TTC549 (cell line): Measurements from ENCODE around the gene IGBP1.
A peak's percentile ranks its signal among the peaks of the same experiment; 100 is the strongest.
"Not testable (repeated sequence)": the region's sequence is repeated elsewhere in the genome, so short reads cannot be mapped to it uniquely, and the experiment has no call there.

Experiments used
- FAIRE-seq: peaks from 2 replicates; lab custom pipeline; 2012; peaks lifted over from hg19 to GRCh38; lab: Jason Lieb, UNC

IGBP1 gene

GRCh38 chrX:70168238-70169188 is 35.3 kb downstream of the IGBP1 start:
- no peak for FAIRE-seq

GRCh38 chrX:70169281-70169680 is 36.0 kb downstream of the IGBP1 start:
- FAIRE-seq, result no peak

GRCh38 chrX:70171624-70172023 is 38.4 kb downstream of the IGBP1 start:
- FAIRE-seq, result no peak

GRCh38 chrX:70172221-70172620 is 39.0 kb downstream of the IGBP1 start:
- FAIRE-seq, result no peak

- FAIRE-seq, result no peak
Observed at GRCh38 chrX:70172964-70173363, 39.7 kb downstream of the IGBP1 start.

- no peak for FAIRE-seq
Observed at GRCh38 chrX:70174754-70175153, 41.5 kb downstream of the IGBP1 start.

GRCh38 chrX:70175338-70175737 is 42.1 kb downstream of the IGBP1 start:
- FAIRE-seq, result no peak

GRCh38 chrX:70176938-70177533 is 43.8 kb downstream of the IGBP1 start, which contains the start of gene DGAT2L6:
TSS of gene DGAT2L6 (plus strand) at chrX:70177483. CDS start at chrX:70177583, 100 bp downstream.
- FAIRE-seq, result no peak

GRCh38 chrX:70183091-70183490 is 49.8 kb downstream of the IGBP1 start:
- FAIRE-seq, result no peak

GRCh38 chrX:70190225-70190624 is 57.0 kb downstream of the IGBP1 start:
- FAIRE-seq, result no peak

GRCh38 chrX:70196961-70197720 is 63.9 kb downstream of the IGBP1 start:
- peak; percentile 53 for FAIRE-seq

GRCh38 chrX:70201732-70202131 is 68.5 kb downstream of the IGBP1 start:
- no peak for FAIRE-seq

- FAIRE-seq, result no peak
Observed at GRCh38 chrX:70208479-70208878, 75.2 kb downstream of the IGBP1 start.

GRCh38 chrX:70209570-70209969 is 76.3 kb downstream of the IGBP1 start:
- not testable (repeated sequence) for FAIRE-seq
